Activated T-cell treated with anti-CD3 and anti-CD28 coated beads for 24 hours (primary cell): ENCODE results near the gene KLB.

Experiments
- DNase-seq: peaks from one replicate; pipeline ENCODE4 v3.0.0-alpha.2; 2020; ENCODE audit warnings: low read depth

Gene KLB

DNA sequence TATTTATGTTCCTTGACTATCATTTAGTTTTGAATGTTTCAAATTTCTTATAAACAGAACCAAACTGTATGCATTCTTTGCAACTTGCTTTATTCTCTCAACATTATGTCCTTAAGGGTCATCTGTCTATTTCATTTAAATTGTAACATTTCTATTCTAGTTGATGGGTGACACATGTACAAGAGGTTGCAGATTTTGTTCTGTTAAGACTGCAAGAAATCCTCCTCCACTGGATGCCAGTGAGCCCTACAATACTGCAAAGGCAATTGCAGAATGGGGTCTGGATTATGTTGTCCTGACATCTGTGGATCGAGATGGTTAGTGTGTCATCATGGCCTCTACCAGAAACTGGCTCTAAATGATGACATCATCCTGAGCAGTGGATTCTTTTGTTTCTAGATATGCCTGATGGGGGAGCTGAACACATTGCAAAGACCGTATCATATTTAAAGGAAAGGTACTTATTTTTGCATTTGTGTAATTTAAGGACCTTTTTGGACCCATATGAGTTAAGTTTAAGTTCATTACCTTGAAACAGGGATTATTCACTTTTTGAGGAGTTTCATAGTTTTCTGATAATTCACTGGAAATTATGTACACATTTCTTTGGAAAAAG, 58.3 kb downstream of the KLB start:
- DNase-seq = no peak

DNA sequence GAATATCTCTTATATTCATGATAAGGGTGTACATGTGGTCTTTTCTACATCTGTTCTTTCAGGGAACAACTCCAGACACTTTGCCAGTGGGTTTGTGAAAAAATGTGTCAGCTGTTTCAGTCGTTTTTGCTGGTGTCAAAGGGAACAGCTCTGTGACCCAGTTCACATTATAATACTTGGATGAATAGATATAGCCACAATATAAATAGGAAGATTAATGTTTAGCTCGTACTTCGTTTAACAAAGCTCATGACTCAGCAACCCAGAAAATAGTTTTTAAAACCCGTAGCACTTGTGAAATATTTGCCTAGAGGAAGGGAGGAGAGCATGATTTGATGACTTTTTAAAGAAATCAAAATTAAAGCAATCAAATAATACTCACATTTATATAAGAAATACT, 60.0 kb downstream of the KLB start:
- no peak for DNase-seq

DNA sequence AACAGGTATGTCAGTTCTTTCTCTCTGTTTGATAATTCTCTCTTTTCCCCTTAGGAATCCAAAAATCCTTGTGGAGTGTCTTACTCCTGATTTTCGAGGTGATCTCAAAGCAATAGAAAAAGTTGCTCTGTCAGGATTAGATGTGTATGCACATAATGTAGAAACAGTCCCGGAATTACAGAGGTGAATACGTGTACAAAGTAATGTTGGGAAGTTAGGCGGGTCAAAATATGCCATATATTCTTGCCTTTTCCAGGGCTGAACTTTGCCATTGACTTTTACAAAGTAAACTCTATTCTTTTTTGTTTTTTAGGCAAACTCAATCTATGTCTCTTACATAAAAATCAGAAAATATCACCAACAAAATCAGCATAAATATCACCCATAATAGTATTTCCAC, 60.7 kb downstream of the KLB start:
- no peak for DNase-seq

DNA sequence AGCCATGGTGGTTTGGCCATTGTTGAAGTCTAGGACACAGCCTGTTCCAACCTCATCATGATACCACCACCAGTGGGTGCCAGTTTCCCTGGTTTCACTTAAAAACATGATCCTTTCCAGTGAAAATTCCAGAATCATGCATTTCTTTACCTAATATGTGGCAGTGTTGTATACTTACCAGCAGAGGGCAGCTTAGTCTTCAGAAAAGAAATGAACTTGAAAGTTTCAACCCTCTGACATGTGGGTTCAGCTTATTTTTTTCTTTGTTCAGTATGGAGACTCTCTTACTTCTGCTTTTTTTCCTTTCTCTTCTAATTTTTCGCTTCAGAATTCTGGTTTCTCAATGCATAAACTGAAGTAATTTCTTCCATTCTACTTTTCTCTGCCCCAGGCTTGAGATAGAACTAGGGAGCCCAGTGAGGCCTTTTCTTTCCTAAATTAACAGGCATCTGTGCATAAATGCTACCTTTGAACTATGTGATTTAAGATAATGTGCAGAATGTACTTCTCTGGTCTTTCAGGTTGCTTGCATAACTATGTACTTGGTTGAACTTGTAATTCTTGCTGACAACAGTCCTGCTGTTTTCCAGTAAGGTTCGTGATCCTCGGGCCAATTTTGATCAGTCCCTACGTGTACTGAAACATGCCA, 62.8 kb downstream of the KLB start:
- DNase-seq = no peak

DNA sequence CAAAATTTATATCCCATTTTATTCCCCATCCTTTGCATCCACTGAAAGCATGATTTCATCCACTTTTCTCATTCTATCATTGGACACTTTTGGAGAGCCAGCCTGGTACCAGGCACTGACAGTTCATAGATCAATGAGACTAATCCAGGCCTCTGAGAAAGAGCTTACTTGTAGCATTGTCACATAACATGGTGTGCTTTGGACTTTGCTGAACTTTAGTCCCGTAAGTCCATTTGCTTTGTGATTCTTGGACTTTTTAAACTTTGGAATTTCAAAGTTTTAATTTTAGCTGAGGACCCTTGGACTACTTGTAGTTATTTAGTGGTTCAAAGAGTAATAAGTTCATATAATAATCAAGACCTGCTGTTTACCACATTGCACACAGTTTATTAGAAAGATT, 63.7 kb downstream of the KLB start:
- DNase-seq = no peak

DNA sequence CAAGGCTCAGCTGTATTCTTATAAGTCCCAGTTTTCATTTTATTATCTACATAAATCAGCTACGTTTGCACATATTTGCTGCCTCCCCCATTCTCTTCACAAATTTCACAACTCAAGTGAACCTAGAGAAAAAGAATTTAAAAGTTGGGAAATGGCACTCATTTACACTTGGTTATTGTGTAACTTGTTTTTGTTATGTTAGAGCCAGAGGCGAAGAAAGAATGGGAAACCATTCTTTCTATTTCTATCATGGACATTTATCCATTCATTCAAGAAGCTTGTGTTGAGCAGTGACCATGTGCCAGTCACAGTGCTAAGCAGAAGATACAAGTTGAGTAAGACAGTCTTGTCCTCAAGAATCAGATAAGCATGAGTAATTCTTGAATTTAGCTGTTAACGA, 65.7 kb downstream of the KLB start:
- no peak for DNase-seq

DNA sequence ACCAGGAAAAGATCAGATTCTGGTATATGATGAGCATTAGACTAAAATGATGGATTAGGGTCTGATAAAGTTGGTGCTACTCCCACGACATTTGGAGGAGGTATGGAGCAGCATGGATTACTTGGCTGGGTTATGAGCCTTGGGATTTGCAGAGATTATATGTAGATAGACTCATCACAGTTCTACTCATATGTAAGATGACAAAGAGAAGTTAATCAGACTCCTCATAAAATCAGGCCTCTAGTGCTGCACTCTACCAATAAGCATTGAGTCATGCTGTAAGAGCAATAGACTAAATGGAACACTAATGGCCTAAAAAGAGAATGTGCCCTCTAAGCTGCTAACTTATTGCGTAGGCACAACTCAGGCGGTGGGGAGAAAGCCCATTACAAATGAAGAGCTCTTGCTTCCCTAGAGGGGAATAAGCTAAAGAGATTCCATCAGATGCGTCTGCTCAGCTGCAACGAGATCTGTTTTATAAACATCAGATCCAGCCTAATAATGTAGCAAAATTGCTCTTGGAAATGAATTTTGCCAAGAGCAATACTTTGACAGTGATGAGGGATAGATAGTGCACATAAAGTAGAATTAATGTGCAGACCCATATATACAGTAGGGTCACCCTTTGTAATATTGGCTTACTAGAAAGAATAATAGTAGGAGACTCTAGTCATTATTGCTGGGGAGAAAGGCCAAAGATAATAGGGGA, 69.6 kb downstream of the KLB start:
- no peak for DNase-seq

DNA sequence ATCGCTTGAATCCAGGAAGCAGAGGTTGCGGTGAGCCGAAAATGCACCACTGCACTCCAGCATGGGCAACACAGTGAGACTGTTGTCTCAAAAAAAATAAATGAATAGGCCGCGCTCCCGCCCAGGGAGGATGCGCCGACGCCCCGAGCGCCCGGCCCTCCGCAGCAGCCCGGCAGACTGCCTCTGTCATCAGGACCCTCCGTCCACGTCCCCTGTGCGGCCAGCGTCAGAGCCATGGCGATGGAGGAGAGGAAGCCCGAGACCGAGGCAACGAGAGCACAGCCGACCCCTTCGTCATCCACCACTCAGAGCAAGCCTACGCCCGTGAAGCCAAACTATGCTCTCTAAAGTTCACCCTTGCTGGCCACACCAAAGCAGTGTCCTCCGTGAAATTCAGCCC, 73.5 kb downstream of the KLB start:
- no peak for DNase-seq

DNA sequence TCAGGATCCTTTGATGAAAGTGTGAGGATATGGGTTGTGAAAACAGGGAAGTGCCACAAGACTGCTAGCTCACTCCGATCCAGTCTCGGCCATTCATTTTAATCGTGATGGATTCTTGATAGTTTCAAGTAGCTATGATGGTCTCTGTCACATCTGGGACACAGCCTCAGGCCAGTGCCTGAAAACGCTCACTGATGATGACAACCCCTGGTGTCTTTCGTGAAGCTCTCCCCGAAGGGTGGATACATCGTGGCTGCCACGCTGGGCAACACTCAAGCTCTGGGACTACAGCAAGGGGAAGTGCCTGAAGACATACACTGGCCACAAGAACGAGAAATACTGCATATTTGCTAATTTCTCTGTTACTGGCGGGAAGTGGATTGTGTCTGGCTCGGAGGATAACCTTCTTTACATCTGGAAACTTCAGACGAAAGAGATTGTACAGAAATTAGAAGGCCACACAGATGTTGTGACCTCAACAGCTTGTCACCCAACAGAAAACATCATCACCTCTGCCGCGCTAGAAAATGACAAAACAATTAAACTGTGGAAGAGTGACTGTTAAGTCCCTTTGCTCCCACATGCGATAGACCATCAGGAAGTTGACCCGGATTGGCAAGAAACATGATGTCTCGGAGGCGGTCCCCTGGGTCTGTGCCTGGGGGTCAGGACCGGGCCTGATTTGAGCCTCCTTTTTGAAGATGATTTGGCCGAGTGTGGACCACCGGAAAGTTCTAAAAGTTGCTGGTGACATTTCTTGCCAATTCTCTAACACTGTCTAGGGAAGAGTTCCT, 74.4 kb downstream of the KLB start:
- DNase-seq = no peak

DNA sequence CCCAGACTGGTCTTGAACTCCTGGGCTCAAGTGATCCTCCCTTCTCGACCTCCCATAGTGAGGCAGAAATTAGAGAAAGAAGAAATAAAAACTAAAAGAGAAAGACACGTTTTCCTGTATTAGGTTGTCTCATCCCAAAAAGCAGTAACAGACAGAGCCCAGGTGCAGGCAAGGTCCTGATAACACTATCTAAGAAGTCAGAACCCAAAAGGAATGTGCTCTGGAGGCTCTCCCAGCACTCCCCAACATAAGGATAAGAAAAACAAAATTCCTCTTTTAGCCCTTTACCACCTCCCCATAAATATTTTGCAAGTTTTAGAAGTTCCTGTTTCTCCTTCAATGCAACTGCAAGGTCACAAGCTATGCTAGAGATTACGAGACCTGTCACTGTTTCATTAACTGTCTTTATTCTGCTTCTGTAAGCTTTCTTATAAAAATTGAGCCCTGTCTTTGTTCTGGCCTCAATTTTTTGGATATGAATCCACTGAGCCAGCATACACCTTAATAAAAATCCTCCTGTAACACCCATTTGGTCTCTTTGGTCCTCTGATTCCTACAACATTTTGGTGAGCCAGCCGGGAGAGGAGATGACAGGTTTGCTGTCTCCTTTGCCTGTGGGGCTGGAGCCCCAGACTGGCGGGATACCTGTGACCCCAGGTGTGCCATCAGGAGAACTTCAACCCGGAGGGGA, 78.0 kb downstream of the KLB start:
- no peak for DNase-seq

DNA sequence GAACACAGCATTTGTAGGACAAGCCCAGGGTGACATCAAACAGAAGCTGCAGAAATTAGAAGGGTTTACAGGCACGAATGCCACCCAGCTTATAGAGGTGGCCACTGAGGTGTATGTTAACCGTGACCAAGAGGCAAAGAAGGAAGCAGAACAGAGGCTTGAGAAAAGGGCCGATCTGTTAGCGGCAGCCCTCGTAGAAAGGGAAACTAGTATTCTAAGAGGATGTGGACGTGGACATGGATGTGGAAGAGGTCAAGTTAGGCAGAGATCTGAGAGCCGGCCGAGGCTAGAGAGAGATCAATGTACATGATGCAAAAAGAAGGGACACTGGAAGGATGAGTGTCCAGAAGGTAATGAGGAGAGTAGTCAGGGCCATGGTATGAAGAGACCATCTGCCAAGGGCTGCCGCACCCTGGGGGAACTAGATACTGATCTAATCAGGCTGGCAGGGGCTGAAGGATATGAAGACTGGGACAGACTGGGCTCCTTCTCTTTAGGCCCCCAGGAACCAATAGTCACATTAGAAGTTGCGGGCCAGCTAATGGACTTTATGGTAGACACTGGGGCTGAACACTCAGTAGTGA, 79.6 kb downstream of the KLB start:
- no peak for DNase-seq

DNA sequence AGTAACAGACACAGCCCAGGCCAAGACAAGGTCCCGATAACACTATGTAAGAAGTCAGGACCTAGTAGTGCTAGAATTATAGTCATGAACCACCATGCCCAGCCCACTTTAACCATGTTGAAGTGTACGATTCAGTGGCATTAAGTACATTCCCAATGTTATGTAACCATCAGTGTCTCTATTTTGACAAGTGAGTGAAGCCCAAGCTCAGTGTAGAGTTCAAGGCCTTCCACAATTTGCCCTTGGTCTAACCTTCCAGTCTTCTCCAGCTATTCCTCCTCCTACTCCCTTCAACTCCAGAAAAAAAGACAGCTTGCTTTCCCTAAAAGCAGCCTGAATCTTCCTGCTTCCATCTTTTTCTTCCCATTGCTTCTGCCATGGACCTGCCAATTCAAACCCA, 83.6 kb downstream of the KLB start:
- no peak for DNase-seq

DNA sequence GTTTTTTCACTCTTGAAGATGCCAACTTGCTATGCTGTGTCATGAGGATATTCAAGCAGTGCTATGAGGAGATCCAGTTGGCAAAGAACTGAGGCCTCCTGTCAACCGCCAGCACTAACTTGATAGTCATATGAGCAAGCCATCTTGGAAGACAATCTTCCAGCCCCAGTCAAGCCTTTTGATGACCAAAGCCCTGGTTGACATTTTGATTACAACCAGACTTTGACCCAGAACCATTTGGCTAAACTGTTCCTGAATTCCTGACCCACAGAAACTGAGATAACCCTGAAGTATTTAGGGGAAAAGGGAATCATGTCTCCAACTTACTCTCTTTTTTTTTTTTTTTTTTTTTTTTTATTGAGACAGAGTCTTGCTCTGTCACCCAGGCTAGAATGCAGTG, 87.6 kb downstream of the KLB start:
- no peak for DNase-seq

DNA sequence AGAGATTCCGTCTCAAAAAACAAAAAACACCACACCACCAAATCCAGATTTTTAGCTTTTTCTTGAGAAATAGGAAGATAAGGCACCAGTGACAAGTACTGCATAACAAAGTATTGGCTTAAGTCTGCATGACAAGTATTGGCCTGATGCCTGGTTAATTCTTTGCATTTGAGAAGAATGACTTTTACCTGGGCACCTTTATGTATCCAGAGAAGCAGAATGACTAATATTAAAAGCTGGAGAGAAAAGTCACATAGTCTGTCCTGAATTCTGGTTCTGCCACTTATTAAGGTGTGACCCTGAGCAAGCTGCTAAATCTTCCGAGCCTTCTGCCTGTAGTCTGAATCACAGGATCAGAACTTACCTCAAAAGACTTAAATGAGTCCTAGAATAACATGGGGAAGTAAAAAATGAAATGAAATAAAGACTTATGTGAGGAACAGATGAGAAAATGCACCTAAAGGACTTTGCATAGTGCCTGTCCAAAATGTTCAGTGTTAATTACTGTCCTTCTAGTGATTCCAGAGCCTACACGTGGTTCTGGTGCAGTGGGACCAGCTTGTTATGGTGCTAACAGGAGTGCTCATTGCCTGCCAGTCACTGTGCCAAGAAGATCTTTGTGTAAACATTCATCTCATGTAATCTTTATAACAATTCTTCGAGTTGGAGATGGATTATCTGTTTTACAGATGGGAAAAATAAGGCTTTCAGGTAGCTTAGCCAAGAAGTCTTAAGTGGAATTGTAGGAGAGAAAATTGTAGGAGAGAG, 88.9 kb downstream of the KLB start:
- DNase-seq = no peak

DNA sequence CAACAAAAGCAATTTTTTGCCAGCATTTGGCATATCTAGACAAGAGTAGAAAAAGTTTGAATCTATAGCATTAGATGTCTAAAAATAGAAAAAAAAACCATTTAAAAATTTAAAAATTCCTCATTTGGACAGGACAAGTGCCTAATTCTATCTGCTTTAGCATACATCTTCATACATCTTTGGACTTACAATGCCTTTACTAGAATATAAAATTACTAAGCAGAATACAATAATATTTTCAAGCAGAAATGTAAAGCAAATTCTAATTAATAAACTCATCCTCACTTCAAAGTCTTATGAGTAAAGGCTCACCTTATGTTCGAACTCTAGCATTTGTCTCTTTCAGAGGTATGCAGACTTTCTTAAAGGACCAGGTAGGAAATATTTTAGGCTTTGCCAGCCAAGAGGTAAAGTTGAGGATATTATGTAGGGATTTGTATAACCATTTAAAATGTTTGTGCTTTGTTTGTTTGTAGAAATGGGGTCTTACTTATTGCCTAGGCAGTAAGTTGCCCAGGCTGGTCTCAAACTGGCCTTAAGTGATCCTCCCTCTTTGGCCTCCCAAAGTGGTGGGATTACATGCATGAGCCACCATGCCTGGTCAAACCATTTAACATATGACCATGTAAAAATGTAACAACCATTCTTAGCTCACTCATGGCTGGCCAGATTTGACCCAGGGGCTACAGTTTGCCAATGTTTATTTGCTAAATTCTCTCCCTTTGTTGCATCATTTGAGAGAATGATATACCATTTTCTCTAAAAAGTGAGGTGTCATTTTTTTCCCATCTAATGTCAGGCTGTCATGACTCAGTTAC, 91.4 kb downstream of the KLB start:
- DNase-seq = no peak

DNA sequence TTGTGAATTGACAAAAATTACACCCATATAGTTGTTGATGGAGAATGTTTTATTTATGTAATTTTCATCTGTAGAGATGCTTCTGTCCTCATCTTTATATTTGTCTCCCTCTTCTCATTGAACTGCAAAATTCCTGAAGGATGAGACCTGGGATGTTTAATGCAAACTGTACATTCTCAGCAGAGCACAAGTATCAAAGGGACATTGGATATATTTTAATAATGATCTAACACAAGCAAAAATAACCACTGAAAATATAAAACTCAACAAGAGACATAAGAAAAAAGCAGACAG, 91.9 kb downstream of the KLB start:
- DNase-seq = no peak
